Measurements from ENCODE around the gene DMBT1.
"Not testable (repeated sequence)": the region's sequence is repeated elsewhere in the genome, so short reads cannot be mapped to it uniquely, and the experiment has no call there.

Gene DMBT1

DNA sequence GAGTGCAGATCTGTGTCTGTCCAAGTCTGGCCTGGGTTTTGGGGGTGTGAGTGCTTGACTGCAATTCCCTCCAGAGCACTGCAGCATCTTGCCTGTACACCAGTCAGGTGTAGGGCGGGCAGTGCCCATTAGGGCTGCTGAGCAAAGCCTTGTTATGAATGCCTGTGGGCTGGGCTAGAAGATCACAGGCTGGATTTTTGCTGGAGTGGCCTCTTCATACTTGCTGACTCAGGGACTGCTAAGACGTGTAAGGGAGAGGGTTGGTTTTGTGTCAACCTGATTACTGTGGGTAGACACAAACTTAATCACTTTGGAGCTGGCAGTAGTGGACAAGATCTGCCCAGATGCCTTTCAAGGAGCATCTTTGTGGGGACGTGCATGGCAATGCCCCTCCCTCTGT, 29.6 kb downstream of the DMBT1 start:
- DNase-seq = no peak

DNA sequence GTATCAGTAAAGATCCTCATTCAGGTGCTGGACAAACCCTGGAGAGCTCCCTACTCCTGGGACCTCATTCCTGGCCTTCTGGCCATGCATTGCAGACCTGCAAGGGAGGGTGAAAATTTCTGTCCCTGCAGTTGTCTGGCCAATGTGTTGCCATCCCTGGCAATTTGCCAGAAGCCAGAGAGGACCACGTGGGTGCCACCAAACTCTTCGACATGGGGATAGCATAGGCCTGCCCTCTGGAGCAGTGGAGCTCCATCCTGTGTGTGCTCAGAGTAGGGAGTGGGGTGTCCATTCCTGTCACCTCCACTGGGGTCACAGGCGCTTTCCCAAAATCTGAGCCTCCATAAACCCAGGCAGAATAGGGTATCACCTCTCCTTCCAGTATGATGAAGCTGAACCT, 31.2 kb downstream of the DMBT1 start:
- DNase-seq = no peak

DNA sequence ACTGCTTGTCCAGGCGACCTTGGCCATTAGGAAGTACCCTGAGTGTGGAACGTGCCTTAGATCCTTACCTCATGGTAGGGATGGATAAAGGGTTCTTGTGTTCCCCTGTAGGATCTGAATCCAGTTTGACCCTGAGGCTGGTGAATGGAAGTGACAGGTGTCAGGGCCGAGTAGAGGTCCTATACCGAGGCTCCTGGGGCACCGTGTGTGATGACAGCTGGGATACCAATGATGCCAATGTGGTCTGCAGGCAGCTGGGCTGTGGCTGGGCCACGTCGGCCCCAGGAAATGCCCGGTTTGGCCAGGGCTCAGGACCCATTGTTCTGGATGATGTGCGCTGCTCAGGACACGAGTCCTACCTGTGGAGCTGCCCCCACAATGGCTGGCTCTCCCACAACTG, 31.6 kb downstream of the DMBT1 start:
- no peak for DNase-seq

GRCh38 chr10:122617476-122618270, 57.1 kb downstream of the DMBT1 start:
- no peak for DNase-seq

DNA sequence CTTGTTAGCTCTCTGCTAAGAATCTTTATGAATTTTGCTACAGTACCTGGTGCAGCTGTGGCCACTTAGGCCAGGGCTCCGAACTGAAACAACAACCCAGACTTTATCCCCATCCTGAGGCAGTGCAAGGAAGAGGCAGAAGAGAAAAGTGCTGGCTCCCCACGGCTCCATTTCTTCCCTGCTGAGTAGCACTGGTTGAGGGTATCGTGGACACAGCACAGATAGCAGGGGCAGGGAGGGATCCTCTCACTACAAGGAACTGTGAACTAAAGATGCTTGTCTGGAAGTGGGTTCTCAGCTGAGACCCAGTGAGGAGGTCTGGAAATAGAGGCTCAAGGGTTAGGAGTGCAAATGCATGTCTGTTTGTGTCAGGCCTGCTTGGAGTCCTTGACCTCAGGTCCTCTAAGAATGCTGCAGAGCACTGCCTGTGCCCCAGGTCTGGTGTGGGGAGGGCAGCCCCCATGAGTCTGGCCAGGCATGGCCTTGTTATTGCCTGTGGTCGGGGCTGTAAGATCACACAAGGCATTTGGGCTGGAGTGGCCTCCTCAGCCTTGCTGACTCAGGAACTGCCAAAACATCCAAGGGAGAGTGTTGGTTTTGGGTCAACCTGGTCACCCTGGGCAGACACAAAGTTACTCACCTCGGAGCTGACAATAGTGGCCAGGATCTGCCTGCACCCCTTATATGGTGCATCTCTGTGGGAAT, 58.1 kb downstream of the DMBT1 start:
- DNase-seq = no peak

- not testable (repeated sequence) for DNase-seq
These were observed 60.4 kb downstream of the DMBT1 start for GRCh38 chr10:122620961-122621360.

DNA sequence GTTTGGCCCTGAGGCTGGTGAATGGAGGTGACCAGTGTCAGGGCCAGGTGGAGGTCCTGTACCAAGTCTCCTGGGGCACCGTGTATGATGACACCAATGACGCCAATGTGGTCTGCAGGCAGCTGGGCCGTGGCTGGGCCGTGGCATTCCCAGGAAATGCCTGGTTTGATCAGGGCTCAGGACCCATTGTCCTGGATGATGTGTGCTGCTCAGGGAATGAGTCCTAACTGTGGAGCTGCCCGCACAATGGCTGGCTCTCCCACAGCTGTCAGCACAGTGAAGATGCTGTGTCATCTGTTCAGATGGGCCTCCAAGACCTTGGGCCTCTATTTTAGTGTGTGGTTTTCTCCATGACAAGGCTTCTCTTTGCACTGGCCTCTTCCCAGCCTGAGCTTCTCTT, 64.0 kb downstream of the DMBT1 start:
- no peak for DNase-seq

- no peak for DNase-seq
These were observed 70.0 kb downstream of the DMBT1 start for GRCh38 chr10:122630526-122630925.

GRCh38 chr10:122632031-122632430, 71.5 kb downstream of the DMBT1 start:
- DNase-seq = no peak

GRCh38 chr10:122632576-122632975, 72.0 kb downstream of the DMBT1 start:
- DNase-seq = no peak

DNA sequence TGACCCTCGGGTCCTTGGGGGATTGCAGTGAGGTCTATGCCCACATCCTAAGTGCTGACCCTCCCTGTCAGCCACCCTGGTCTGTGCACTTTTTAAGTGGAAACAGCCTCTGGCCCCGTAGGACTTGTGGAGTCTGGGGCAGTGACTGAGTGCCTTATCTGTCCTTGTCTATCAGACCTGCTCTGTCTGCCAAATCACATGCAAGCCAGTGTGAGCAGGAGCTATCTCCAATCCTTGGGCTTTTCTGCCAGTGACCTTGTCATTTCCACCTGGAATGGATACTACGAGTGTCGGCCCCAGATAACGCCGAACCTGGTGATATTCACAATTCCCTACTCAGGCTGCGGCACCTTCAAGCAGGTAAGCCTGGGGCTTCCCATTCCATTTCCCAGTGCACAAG, 76.4 kb downstream of the DMBT1 start:
- DNase-seq = no peak

- no peak for DNase-seq
These were observed 76.8 kb downstream of the DMBT1 start for GRCh38 chr10:122637376-122637775.

DNA sequence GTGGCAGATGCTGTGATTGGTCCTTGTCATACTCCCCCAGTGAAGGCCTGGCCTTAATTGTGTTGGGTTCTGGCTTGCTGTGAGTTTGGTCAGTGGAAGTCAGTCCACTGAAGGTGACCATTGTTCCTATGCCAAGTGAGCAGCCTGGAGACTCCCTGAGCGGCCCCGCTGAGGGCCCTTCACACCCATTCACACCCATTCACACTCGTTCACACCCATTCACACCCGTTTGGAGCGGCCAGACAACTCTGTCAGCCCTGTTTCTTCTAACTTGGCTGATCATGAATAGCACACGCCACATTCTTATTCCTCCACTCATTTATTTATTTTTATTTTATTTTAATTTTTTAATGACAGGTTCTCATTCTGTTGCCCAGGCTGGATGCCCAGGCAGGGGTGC, 77.6 kb downstream of the DMBT1 start:
- no peak for DNase-seq

- DNase-seq = no peak
These were observed 79.2 kb downstream of the DMBT1 start for GRCh38 chr10:122639801-122640200.

DNA sequence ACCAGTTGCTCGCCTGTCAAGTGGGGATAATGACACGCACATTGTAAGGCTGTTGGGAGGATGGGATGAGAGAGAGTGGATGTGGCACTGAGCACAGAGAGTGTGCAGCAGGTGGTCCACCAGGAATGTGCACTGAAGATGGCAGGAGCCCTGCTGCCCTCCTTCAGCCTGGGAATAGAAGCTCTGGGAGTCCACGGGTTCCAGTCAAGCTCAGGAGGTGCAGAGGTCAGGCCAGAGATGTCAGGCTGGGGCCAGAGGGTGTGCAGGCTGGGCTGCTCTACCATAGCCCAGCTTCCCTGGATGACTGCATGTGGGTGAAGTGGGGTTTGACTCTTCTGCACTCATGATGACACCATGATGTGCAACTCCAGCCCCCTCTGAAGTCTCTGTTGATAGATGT, 80.4 kb downstream of the DMBT1 start:
- DNase-seq = no peak

- no peak for DNase-seq
These were observed 82.4 kb downstream of the DMBT1 start for GRCh38 chr10:122642726-122643605.

- no peak for DNase-seq
These were observed 83.5 kb downstream of the DMBT1 start for GRCh38 chr10:122643931-122644534.

DNA sequence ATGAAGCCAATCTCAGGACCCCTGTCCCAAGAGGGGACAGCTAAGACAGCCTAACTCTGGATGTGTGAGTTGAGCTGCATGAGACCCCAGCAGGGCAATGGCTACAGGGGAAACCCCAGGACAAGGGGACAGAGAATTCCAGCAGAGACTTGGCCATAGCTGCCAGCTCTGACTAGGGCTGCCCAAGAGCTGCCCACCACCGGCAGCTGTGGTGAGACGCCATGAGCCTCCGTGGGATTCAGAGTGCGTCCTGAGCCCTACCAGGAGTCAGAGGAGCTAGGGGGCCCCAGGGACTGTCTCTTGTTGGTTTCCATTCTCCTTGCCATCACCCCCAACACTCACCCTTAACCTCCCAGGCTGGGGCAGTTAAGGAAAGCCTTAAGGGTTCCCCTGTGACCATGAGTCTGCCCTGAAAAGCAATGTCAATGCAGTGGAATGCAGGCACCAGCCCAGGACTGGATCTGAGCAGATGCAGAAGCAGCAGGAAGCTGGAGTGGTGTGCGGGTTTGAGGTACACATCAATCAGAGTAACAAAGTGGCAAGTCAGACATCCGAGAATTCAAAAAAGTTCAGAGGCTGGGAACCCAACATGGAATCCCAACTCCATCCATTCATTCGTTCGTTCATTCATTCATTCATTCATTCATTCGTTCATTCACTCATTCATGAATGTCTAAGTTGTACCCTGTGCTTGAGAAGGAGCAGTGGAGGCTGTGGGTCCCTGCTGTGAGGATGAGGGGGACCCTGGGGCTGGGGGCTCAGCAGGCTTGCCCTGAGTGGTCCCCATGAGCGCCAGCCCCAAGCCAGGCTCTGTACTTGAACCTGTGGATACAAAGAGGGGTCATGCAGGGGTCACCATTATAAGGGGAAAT, 86.2 kb downstream of the DMBT1 start:
- DNase-seq = no peak

DNA sequence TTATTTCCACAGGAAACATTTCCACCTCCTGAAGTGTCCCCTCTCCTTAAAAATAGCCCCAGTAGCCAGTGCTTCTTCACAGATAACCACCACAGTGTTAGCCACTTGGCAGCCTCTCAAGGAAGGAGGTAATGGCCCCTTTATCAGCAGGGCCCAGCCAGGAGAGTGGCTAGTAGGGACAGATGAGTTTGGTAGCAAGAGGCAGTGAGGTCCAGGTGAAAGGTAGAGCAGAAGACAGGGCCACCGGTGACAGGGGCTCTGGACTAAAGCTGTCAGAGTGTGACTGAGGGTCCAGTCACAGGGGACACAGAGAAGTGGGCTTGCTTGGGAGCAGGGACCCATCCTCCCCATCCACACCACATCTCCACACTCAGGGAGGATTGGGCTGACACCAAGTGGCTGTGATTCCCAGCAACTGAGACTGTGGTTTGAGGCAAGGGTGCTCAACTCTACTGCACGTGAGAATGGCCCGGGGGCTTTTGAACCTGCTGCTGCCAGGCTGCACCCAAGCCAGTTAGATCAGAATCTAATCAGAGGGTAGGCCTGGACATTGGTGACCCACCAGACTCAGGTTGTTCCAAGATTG, 86.9 kb downstream of the DMBT1 start:
- DNase-seq = no peak

GRCh38 chr10:122648599-122649428, 88.3 kb downstream of the DMBT1 start:
- DNase-seq = peak; percentile 16

- no peak for DNase-seq
These were observed 89.3 kb downstream of the DMBT1 start for GRCh38 chr10:122649903-122650302.
